Activated CD8-positive, alpha-beta T cell treated with anti-CD3 and anti-CD28 coated beads for 36 hours (primary cell): ENCODE results near the gene MCAM. TPM values are rescaled to one million over a fixed set of nuclear protein-coding genes. Genes with fewer than 3 reads are reported as not detected.

Experiments used
- ATAC-seq: fragments of 200-7000 bp; cut with Tn5 transposase; one replicate; pipeline ENCODE4 v1.10.0; 2021; ENCODE audit warnings: mild to moderate bottlenecking, moderate library complexity
- CTCF ChIA-PET: fragments of 350-600 bp; sonication (Branson Sonifier 250); formaldehyde crosslinking; loops from one replicate; lab custom pipeline; 2021; ENCODE audit warnings: antibody characterized with exemption; lab: Charles Lee
- POLR2A ChIA-PET: fragments of 350-600 bp; sonication (Branson Sonifier 250); formaldehyde crosslinking; loops from one replicate; lab custom pipeline; 2021; ENCODE audit warnings: antibody characterized with exemption; lab: Charles Lee
- DNase-seq: peaks from one replicate; pipeline ENCODE4 v3.0.0-alpha.2; 2020
- H3K27ac Mint-ChIP-seq: one replicate; pipeline ENCODE4 v1.8.0; 2021; ENCODE audit warnings: mild to moderate bottlenecking, mixed read lengths
- H3K27me3 Mint-ChIP-seq: one replicate; pipeline ENCODE4 v1.8.0; 2021; ENCODE audit warnings: mixed read lengths
- H3K36me3 Mint-ChIP-seq: one replicate; pipeline ENCODE4 v1.8.0; 2021; ENCODE audit warnings: low read depth, mixed read lengths
- H3K4me1 Mint-ChIP-seq: one replicate; pipeline ENCODE4 v1.8.0; 2021; ENCODE audit warnings: low read depth, mixed read lengths
- H3K4me3 Mint-ChIP-seq: one replicate; pipeline ENCODE4 v1.8.0; 2021; ENCODE audit warnings: mild to moderate bottlenecking, moderate library complexity, mixed read lengths
- H3K9me3 Mint-ChIP-seq: one replicate; pipeline ENCODE4 v1.8.0; 2021; ENCODE audit warnings: mixed read lengths
- intact Hi-C: fragments of 100-400 bp; cut with micrococcal nuclease; formaldehyde crosslinking; loops from one replicate; pipeline ENCODE4 v1.10.0; 2022
- microRNA-seq: library from miRNA; unstranded; fragments of <30 nt; microRNA quantifications from one replicate; pipeline ENCODE4 v1.2.0, GENCODE V29; 2022; ENCODE audit warnings: borderline microRNAs expressed, borderline replicate concordance
- total RNA-seq, 2 experiments: library from RNA; stranded (reverse); gene quantifications; one replicate each; pipeline ENCODE4 v1.2.3, GENCODE V29; 2021
- TF ChIP-seq, protein P1 (sequence below): fragments of 200-600 bp; IDR thresholded peaks from one replicate; pipeline ENCODE4 v1.8.0; 2022; ENCODE audit warnings: antibody characterized with exemption, mild to moderate bottlenecking

MCAM gene
- total RNA-seq, 2 experiments from 2014 or later = 8.0 to 8.3 TPM

- peaks cover 49% of the 10 kb centered on the region for H3K4me1 Mint-ChIP-seq
- peaks cover 2% of the 10 kb centered on the region for H3K9me3 Mint-ChIP-seq
- H3K4me3 Mint-ChIP-seq = no peak overlapping the region
- TF ChIP-seq, protein P1, sequence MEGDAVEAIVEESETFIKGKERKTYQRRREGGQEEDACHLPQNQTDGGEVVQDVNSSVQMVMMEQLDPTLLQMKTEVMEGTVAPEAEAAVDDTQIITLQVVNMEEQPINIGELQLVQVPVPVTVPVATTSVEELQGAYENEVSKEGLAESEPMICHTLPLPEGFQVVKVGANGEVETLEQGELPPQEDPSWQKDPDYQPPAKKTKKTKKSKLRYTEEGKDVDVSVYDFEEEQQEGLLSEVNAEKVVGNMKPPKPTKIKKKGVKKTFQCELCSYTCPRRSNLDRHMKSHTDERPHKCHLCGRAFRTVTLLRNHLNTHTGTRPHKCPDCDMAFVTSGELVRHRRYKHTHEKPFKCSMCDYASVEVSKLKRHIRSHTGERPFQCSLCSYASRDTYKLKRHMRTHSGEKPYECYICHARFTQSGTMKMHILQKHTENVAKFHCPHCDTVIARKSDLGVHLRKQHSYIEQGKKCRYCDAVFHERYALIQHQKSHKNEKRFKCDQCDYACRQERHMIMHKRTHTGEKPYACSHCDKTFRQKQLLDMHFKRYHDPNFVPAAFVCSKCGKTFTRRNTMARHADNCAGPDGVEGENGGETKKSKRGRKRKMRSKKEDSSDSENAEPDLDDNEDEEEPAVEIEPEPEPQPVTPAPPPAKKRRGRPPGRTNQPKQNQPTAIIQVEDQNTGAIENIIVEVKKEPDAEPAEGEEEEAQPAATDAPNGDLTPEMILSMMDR = no peak
- ChIA-PET POLR2A (interaction anchor here (0.6 to 1.4 kb wide), 2 partner anchors 8 to 974 kb away, joined by 3 to 4 read pairs; no protein-coding TSS in a partner anchor), CTCF (interaction anchor here (1.1 to 3.7 kb wide), 5 partner anchors 9 to 79 kb away, joined by 3 to 15 read pairs (median 4); no protein-coding TSS in a partner anchor)
- ATAC-seq (no peak), DNase-seq (no peak)
- H3K27ac Mint-ChIP-seq = peak overlapping the region; percentile 53
- intact Hi-C loops = no loop called here
- H3K36me3 Mint-ChIP-seq = peaks cover 17% of the 10 kb centered on the region
- no peaks in the 10 kb centered on the region for H3K27me3 Mint-ChIP-seq
These were observed 57.9 kb downstream of the MCAM start for GRCh38 chr11:119258983-119259382.

Small RNAs within 50 kb of the gene (microRNA-seq; reads per million reads assigned to microRNA genes)
- gene MIR6756 = not detected

Other genes starting within 250 kb of the MCAM start
- 10 to 100 TPM; 17.1 to 17.2 TPM for gene VPS11, start 249.3 kb downstream of the MCAM start, total RNA-seq
- gene HMBS, start 232.2 kb downstream of the MCAM start, total RNA-seq = 10 to 100 TPM; 33.6 to 36.1 TPM
- 10 to 100 TPM; 51.1 to 52.2 TPM for gene DPAGT1, start 215.3 kb downstream of the MCAM start, total RNA-seq
- gene C2CD2L, start 209.8 kb downstream of the MCAM start, total RNA-seq = 10 to 100 TPM; 14.2 to 17.7 TPM
- 10 to 100 TPM; 23.9 to 26.5 TPM for gene HINFP, start 195.6 kb downstream of the MCAM start, total RNA-seq
- not detected for gene ABCG4, start 168.1 kb downstream of the MCAM start, total RNA-seq
- 10 to 100 TPM; 20.1 to 21.3 TPM for gene NLRX1, start 148.4 kb downstream of the MCAM start, total RNA-seq
- under 1 TPM; 0.29 to 0.32 TPM for gene NHERF4, start 131.7 kb downstream of the MCAM start, total RNA-seq
- 10 to 100 TPM; 27.0 to 27.5 TPM for gene CBL, start 110.8 kb downstream of the MCAM start, total RNA-seq
- gene RNF26, start 17.4 kb upstream of the MCAM start, total RNA-seq = 10 to 100 TPM; 30.2 to 31.9 TPM
- not detected for gene C1QTNF5, start 23.8 kb upstream of the MCAM start, total RNA-seq
- gene MFRP, start 29.6 kb upstream of the MCAM start, total RNA-seq = not detected
- under 1 TPM; 0.61 to 0.96 TPM for gene USP2, start 64.6 kb upstream of the MCAM start, total RNA-seq
- gene THY1, start 106.0 kb upstream of the MCAM start, total RNA-seq = under 1 TPM; 0.18 to 0.40 TPM